Lung (tissue), 12 donors: ENCODE results near the gene SIGLEC1. TPM values are rescaled to one million over a fixed set of nuclear protein-coding genes. Genes with fewer than 3 reads are reported as not detected.

Experiments
- ATAC-seq: fragments of 200-7000 bp; cut with Tn5 transposase; one replicate; pipeline ENCODE4 v1.9.1; 2020; ENCODE audit warnings: moderate number of reproducible peaks; ENCODE audit not compliant: insufficient read depth, low FRiP score
- DNase-seq, 3 donors: peaks; one replicate each; pipeline ENCODE4 v3.0.0-alpha.2; 2013 to 2017
- H3K27ac ChIP-seq, 2 donors: one replicate each; pipeline ENCODE4 v1.5.1; 2013; ENCODE audit warnings: mild to moderate bottlenecking in 2 of 2, moderate library complexity in 2 of 2, control low read depth in 1 of 2, inconsistent platforms in 1 of 2, low read depth in 1 of 2, low read length in 1 of 2
- H3K27me3 ChIP-seq, 3 donors: one replicate each; pipeline ENCODE4 v1.5.1; 2013; ENCODE audit warnings: low read length in 2 of 3; ENCODE audit not compliant: control insufficient read depth in 3 of 3, insufficient read depth in 3 of 3
- H3K36me3 ChIP-seq, 4 donors: one replicate each; pipeline ENCODE4 v1.5.1; 2013; ENCODE audit warnings: low read length in 4 of 4, mild to moderate bottlenecking in 1 of 4, moderate library complexity in 1 of 4; ENCODE audit not compliant: control insufficient read depth in 4 of 4, insufficient read depth in 4 of 4
- H3K4me1 ChIP-seq, 5 donors: one replicate each; pipeline ENCODE4 v1.5.1; 2013; ENCODE audit warnings: low read length in 5 of 5, mild to moderate bottlenecking in 2 of 5, moderate library complexity in 1 of 5; ENCODE audit not compliant: control insufficient read depth in 5 of 5, insufficient read depth in 5 of 5
- H3K4me3 ChIP-seq: one replicate; pipeline ENCODE4 v1.5.1; 2013; ENCODE audit warnings: mild to moderate bottlenecking, control low read depth, moderate library complexity
- H3K9ac ChIP-seq, 2 donors: one replicate each; pipeline ENCODE4 v1.5.1; 2013; ENCODE audit warnings: low read length in 2 of 2, control low read depth in 1 of 2; ENCODE audit not compliant: insufficient read depth in 1 of 2
- H3K9me3 ChIP-seq, 4 donors: one replicate each; pipeline ENCODE4 v1.5.1; 2013; ENCODE audit warnings: low read length in 3 of 4, mild to moderate bottlenecking in 1 of 4, moderate library complexity in 1 of 4; ENCODE audit not compliant: control insufficient read depth in 4 of 4, insufficient read depth in 3 of 4
- WGBS, 2 donors: extraction: QIAGEN DNeasy Blood & Tissue Kit; methylation state at CpG; one replicate each; pipeline ENCODE4 v1.1.7; 2013; 5-methylcytosine and 5-hydroxymethylcytosine counted together
- polyA plus RNA-seq, 2 donors: library from polyadenylated mRNA; stranded (reverse); fragments of 200-250 nt; gene quantifications; one replicate each; pipeline ENCODE4 v1.2.1, GENCODE V29; 2013
- total RNA-seq, 2 donors: library from RNA; depleted of rRNA in 1 of 2; stranded (reverse); fragments of >200 nt in 1 of 2; gene quantifications; one replicate each; pipeline ENCODE4 v1.2.1, GENCODE V29; 2014 to 2021
- TF ChIP-seq, protein P1 (sequence below): IDR thresholded peaks from 2 replicates; pipeline ENCODE4 v1.5.1; 2012; ENCODE audit warnings: mild to moderate bottlenecking; ENCODE audit errors: control extremely low read depth, extremely low read depth
- donor health status: control.
- donor health status: control.
- donor health status: Bipolar disorder and iron deficiency.
- donor health status: healthy.
- donor health status: DM: yes; HTN: yes; CAD: no.

SIGLEC1 gene
- total and polyA plus RNA-seq, 4 donors, result 3.7 to 34.2 (median 18.7) TPM

DNA sequence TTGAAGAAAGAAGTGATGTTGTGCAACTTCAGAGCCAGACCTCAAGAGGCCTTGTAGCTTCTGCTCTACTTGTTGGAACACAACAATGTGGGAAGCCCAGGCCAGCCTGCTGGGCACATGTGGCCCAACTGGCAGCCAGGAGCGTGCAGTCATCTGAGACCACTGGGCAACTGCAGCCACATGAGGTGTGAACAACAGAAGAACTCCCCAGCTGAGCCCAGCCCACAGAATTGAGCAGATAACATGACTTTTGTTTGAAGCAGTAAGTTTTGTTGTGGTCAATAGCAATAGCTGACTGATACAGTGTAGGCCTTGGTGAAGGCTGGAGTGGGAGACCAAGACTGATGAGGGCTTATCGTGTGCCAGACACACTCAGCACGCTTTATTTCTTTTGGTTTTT is 22.0 kb downstream of the SIGLEC1 start:
- Histone ChIP-seq H3K36me3 (no peaks in the 10 kb centered on the region), H3K4me1 (peaks cover 0 to 15% (median 5%) of the 10 kb centered on the region in 5 donors), H3K9ac (no peak overlapping the region), H3K9me3 (peaks cover 0 to 2% (median 0%) of the 10 kb centered on the region in 4 donors), H3K27ac (no peak overlapping the region), H3K27me3 (no peaks in the 10 kb centered on the region), H3K4me3 (no peak overlapping the region)
- TF ChIP-seq, protein P1, sequence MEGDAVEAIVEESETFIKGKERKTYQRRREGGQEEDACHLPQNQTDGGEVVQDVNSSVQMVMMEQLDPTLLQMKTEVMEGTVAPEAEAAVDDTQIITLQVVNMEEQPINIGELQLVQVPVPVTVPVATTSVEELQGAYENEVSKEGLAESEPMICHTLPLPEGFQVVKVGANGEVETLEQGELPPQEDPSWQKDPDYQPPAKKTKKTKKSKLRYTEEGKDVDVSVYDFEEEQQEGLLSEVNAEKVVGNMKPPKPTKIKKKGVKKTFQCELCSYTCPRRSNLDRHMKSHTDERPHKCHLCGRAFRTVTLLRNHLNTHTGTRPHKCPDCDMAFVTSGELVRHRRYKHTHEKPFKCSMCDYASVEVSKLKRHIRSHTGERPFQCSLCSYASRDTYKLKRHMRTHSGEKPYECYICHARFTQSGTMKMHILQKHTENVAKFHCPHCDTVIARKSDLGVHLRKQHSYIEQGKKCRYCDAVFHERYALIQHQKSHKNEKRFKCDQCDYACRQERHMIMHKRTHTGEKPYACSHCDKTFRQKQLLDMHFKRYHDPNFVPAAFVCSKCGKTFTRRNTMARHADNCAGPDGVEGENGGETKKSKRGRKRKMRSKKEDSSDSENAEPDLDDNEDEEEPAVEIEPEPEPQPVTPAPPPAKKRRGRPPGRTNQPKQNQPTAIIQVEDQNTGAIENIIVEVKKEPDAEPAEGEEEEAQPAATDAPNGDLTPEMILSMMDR, result no peak
- ATAC-seq (no peak), DNase-seq (no peak)
- 93 to 96% methylated on average over 3 of the region's 3 CpGs for WGBS, 2 donors

DNA sequence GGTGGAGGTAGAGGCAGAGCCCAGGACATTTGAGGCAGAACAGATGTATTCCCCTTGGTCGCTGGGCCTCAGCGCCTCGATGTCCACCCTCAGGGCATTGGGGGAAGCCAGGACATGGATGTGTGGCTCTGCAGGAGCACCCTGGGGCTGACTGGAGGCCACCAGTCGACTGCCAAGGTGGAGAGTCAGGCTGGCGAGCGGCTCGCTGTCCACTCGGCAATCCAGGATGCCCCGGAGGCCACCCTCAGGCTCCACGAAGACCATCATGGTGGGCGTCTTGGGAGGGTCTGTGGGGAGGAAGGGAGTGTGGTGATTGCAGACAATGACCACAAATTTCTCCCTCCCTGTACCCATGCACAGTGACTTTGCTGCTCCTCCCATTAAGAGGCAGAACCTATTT is 22.4 kb downstream of the SIGLEC1 start:
- no peak for ATAC-seq
- Histone ChIP-seq H3K27me3 (no peaks in the 10 kb centered on the region), H3K9me3 (peaks cover 0 to 2% (median 0%) of the 10 kb centered on the region in 4 donors), H3K36me3 (no peaks in the 10 kb centered on the region), H3K27ac (no peak overlapping the region), H3K4me1 (peaks cover 0 to 15% (median 5%) of the 10 kb centered on the region in 5 donors), H3K9ac (no peak overlapping the region), H3K4me3 (no peak overlapping the region)
- DNase-seq, result no peak
- 94% methylated on average over 9 to 11 of the region's 11 CpGs for WGBS, 2 donors
- TF ChIP-seq, protein P1, result no peak

DNA sequence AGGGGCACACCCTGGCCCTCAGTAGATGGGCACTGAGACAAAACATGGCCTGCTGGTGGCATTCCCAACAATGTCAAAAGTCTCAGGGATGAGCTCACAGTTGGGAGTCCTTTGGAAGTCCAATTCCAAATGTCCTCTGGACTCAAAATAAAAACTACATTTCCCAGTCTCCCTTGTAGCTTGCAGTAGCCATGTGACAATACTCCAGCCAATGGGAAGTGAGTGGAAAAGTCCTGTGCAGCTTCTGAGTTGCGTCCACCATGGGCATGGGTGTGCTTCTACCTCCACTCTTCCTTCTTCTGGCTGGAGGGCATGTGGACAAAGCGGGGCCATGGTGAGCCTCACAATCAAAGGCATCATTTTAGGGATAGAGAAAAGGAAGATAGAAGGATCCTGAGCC is 24.7 kb downstream of the SIGLEC1 start:
- no peaks in the 10 kb centered on the region for H3K27me3 ChIP-seq
- no peak overlapping the region for H3K27ac ChIP-seq
- H3K4me3 ChIP-seq, result no peak overlapping the region
- H3K4me1 ChIP-seq, result peaks cover 0 to 15% (median 5%) of the 10 kb centered on the region in 5 donors
- H3K9me3 ChIP-seq, result peaks cover 0 to 2% (median 0%) of the 10 kb centered on the region in 4 donors
- ATAC-seq (no peak), DNase-seq (peak; percentile 28 to 68 (median 65))
- H3K36me3 ChIP-seq, result no peaks in the 10 kb centered on the region
- WGBS, 2 donors, result 59 to 74% methylated on average over 2 of the region's 2 CpGs
- H3K9ac ChIP-seq, result no peak overlapping the region
- TF ChIP-seq, protein P1, result no peak

DNA sequence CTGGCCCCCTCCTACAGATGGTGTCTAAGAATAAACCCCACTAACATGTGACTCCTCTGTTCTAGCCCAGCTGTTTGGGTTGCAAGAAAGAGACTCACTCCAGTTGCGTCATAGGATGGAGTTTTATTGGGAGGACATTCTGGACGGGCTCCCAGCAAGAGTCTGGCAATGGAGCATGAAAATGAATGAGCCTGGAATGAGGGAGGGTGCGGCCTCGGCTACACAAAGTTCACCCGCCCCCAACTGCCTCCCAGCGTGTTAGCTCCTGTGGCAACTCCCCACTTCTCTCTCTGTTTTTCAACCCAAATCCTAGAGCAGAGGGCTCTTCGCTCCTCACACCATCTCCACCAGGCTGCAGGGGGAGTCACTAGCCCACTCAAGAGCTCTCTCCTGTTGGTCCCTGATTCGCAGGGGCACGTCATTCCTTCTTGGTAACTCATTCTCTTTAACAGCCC is 25.5 kb downstream of the SIGLEC1 start:
- Histone ChIP-seq H3K9me3 (peaks cover 0 to 2% (median 0%) of the 10 kb centered on the region in 4 donors), H3K9ac (no peak overlapping the region), H3K36me3 (no peaks in the 10 kb centered on the region), H3K4me1 (peaks cover 0 to 19% (median 5%) of the 10 kb centered on the region in 5 donors), H3K27me3 (peaks cover 0 to 2% (median 0%) of the 10 kb centered on the region in 3 donors), H3K27ac (peak overlapping the region in 1 of 2 donors; percentile 48), H3K4me3 (no peak overlapping the region)
- 44 to 61% methylated on average over 9 of the region's 9 CpGs for WGBS, 2 donors
- ATAC-seq (peak; percentile 39), DNase-seq (peak; percentile 91 to 98 (median 97))
- TF ChIP-seq, protein P1, result no peak
